GM12878 (cell line): ENCODE data around the gene CFB. TPM values are rescaled to one million over a fixed set of nuclear protein-coding genes. Genes with fewer than 3 reads are reported as not detected.

ENCODE experiments used
- ATAC-seq: fragments of 200-7000 bp; cut with Tn5 transposase; 3 replicates; pipeline ENCODE4 v1.9.1; 2020; ENCODE audit warnings: mild to moderate bottlenecking, moderate library complexity
- BruUV-seq: library from RNA; stranded (reverse); fragments of 400-500 nt; replicated peaks from 2 replicates; lab custom pipeline; 2021; lab: Mats Ljungman, UMichigan
- CTCF ChIA-PET: fragments of 300-600 bp; sonication (Branson Sonifier 250); formaldehyde crosslinking; extraction: SDS; loops from one replicate; lab custom pipeline; 2021; ENCODE audit warnings: inconsistent platforms; lab: Yijun Ruan, JAX
- POLR2A ChIA-PET: fragments of 350-600 bp; formaldehyde crosslinking; extraction: SDS; loops from one replicate; lab custom pipeline; 2021; ENCODE audit warnings: inconsistent platforms; lab: Charles Lee
- RAD21 ChIA-PET: fragments of 300-600 bp; sonication (Branson Sonifier 250); formaldehyde crosslinking; loops from one replicate; lab custom pipeline; 2023; ENCODE audit warnings: antibody characterized with exemption; ENCODE audit not compliant: unreplicated experiment; lab: Charles Lee
- SMC1A ChIA-PET: fragments of 300-600 bp; sonication (Branson Sonifier 250); formaldehyde crosslinking; loops from one replicate; lab custom pipeline; 2023; ENCODE audit not compliant: unreplicated experiment, uncharacterized antibody; lab: Charles Lee
- DNase-seq: peaks from one replicate; pipeline ENCODE4 v3.0.0-alpha.2; 2011; ENCODE audit warnings: low read depth, low spot score
- FAIRE-seq: peaks from 3 replicates; lab custom pipeline; 2011; peaks lifted over from hg19 to GRCh38; lab: Jason Lieb, UNC
- H2AFZ ChIP-seq: 2 replicates; pipeline ENCODE4 v1.6.0; 2011; ENCODE audit warnings: low read depth, low read length, control low read depth; ENCODE audit not compliant: control insufficient read depth
- H3K27ac ChIP-seq: 2 replicates; pipeline ENCODE4 v1.5.1; 2011; ENCODE audit warnings: control low read depth; ENCODE audit not compliant: control insufficient read depth, insufficient read depth
- H3K27me3 ChIP-seq, 2 experiments: replicated peaks in 1 of 2; 2 replicates each; pipeline versions ENCODE4 v1.6.0 to v1.6.1; 2011; ENCODE audit warnings: low read length in 1 of 2; ENCODE audit not compliant: control insufficient read depth in 2 of 2, insufficient read depth in 2 of 2
- H3K36me3 ChIP-seq, 2 experiments: 2 replicates each; pipeline ENCODE4 v1.5.1; 2011; ENCODE audit warnings: low read length in 1 of 2; ENCODE audit not compliant: control insufficient read depth in 2 of 2, insufficient read depth in 2 of 2
- H3K4me1 ChIP-seq: 2 replicates; pipeline ENCODE4 v1.6.1; 2011; ENCODE audit warnings: mild to moderate bottlenecking, low read length, moderate library complexity, mixed read lengths; ENCODE audit not compliant: control insufficient read depth, insufficient read depth
- H3K4me2 ChIP-seq: 2 replicates; pipeline ENCODE4 v1.6.0; 2011; ENCODE audit warnings: control low read depth; ENCODE audit not compliant: control insufficient read depth, insufficient read depth
- H3K4me3 ChIP-seq: fragments of 200-600 bp; sonication (generic); 2 replicates; pipeline ENCODE4 v1.5.1; 2016
- H3K79me2 ChIP-seq: 2 replicates; pipeline ENCODE4 v1.6.0; 2011; ENCODE audit warnings: low read length; ENCODE audit not compliant: control insufficient read depth, insufficient read depth
- H3K9ac ChIP-seq: 2 replicates; pipeline ENCODE4 v1.8.0; 2011; ENCODE audit warnings: low read length, control low read depth, mixed read lengths; ENCODE audit not compliant: control insufficient read depth, insufficient read depth
- H3K9me3 ChIP-seq: replicated peaks from 3 replicates; pipeline ENCODE4 v1.5.1; 2011; ENCODE audit warnings: mild to moderate bottlenecking, low read length; ENCODE audit not compliant: control insufficient read depth, insufficient read depth
- H4K20me1 ChIP-seq: 2 replicates; pipeline ENCODE4 v1.6.0; 2011; ENCODE audit not compliant: control insufficient read depth, insufficient read depth
- ATF7 ChIP-seq: fragments of 450-650 bp; IDR thresholded peaks from 2 replicates; pipeline ENCODE4 v1.6.1; 2016; ENCODE audit warnings: low read depth, mild to moderate bottlenecking
- CBFB ChIP-seq: IDR thresholded peaks from 2 replicates; pipeline ENCODE4 v1.6.1; 2016; ENCODE audit warnings: antibody characterized with exemption, low read depth
- CREM ChIP-seq: IDR thresholded peaks from 2 replicates; pipeline ENCODE4 v1.6.1; 2014; ENCODE audit warnings: antibody characterized with exemption, low read depth
- EED ChIP-seq: sonication (generic); IDR thresholded peaks from 2 replicates; pipeline ENCODE4 v1.6.1; 2016; ENCODE audit warnings: antibody characterized with exemption, low read depth
- EP300 ChIP-seq, 2 experiments: fragments of 150-350 bp in 1 of 2; IDR thresholded peaks; 2 replicates each; pipeline ENCODE4 v1.6.1; 2011 to 2012; ENCODE audit warnings: low read depth in 2 of 2, low read length in 2 of 2, borderline replicate concordance in 1 of 2, improper control_type of control experiment in 1 of 2, inconsistent platforms in 1 of 2; ENCODE audit not compliant: control insufficient read depth in 1 of 2
- GATAD2B ChIP-seq: fragments of 450-650 bp; conservative IDR thresholded peaks from 2 replicates; pipeline ENCODE4 v1.6.1; 2017; ENCODE audit warnings: low read depth, mild to moderate bottlenecking, moderate library complexity
- HDAC6 ChIP-seq: fragments of 200-600 bp; sonication (generic); IDR thresholded peaks from one replicate; pipeline ENCODE4 v1.8.0; 2017; ENCODE audit warnings: antibody characterized with exemption; ENCODE audit not compliant: unreplicated experiment
- IKZF2 ChIP-seq, 2 experiments: fragments of 450-650 bp; IDR thresholded peaks; 2 replicates each; pipeline ENCODE4 v1.6.1; 2017; ENCODE audit warnings: mild to moderate bottlenecking in 2 of 2, moderate library complexity in 2 of 2
- IRF4 ChIP-seq: IDR thresholded peaks from 2 replicates; pipeline ENCODE4 v1.6.1; 2011; ENCODE audit warnings: low read depth, low read length
- JUNB ChIP-seq: IDR thresholded peaks from 2 replicates; pipeline ENCODE4 v1.6.1; 2016; ENCODE audit warnings: antibody characterized with exemption, mild to moderate bottlenecking
- JUND ChIP-seq: IDR thresholded peaks from 2 replicates; pipeline ENCODE4 v1.6.1; 2012; ENCODE audit warnings: low read depth, mild to moderate bottlenecking, low read length, improper control_type of control experiment, moderate library complexity
- MEF2A ChIP-seq: IDR thresholded peaks from 2 replicates; pipeline ENCODE4 v1.6.1; 2011; ENCODE audit warnings: low read depth, mild to moderate bottlenecking, low read length, moderate library complexity; ENCODE audit not compliant: insufficient read depth
- MEF2B ChIP-seq: fragments of 450-650 bp; IDR thresholded peaks from 2 replicates; pipeline ENCODE4 v1.6.1; 2018; ENCODE audit warnings: mild to moderate bottlenecking, moderate library complexity; ENCODE audit not compliant: partially characterized antibody, poor library complexity, severe bottlenecking
- MTA3 ChIP-seq: IDR thresholded peaks from 2 replicates; pipeline ENCODE4 v1.6.1; 2012; ENCODE audit warnings: low read length, inconsistent platforms, borderline replicate concordance
- NFIC ChIP-seq: IDR thresholded peaks from 2 replicates; pipeline ENCODE4 v1.6.1; 2012; ENCODE audit warnings: low read depth, mild to moderate bottlenecking, inconsistent platforms, low read length, moderate library complexity
- NKRF ChIP-seq: fragments of 450-650 bp; conservative IDR thresholded peaks from 2 replicates; pipeline ENCODE4 v1.6.1; 2017; ENCODE audit warnings: mild to moderate bottlenecking, moderate library complexity
- PAX5 ChIP-seq: IDR thresholded peaks from 2 replicates; pipeline ENCODE4 v1.6.1; 2011; ENCODE audit warnings: low read depth, low read length, borderline replicate concordance
- POU2F2 ChIP-seq: IDR thresholded peaks from 3 replicates; pipeline ENCODE4 v1.6.1; 2011; ENCODE audit warnings: low read depth, mild to moderate bottlenecking, low read length, borderline replicate concordance
- RAD21 ChIP-seq: IDR thresholded peaks from 2 replicates; pipeline ENCODE4 v1.6.1; 2011; ENCODE audit warnings: mild to moderate bottlenecking, low read depth, low read length, moderate library complexity; ENCODE audit not compliant: insufficient read depth
- SMC3 ChIP-seq: IDR thresholded peaks from 2 replicates; pipeline ENCODE4 v1.6.1; 2011; ENCODE audit warnings: low read length, improper control_type of control experiment, borderline replicate concordance
- SREBF1 ChIP-seq: IDR thresholded peaks from 2 replicates; pipeline ENCODE4 v1.6.1; 2012; ENCODE audit warnings: mild to moderate bottlenecking, low read length
- TBL1XR1 ChIP-seq: IDR thresholded peaks from 2 replicates; pipeline ENCODE4 v1.6.1; 2012; ENCODE audit warnings: low read depth, low read length, improper control_type of control experiment
- TCF7 ChIP-seq: IDR thresholded peaks from 2 replicates; pipeline ENCODE4 v1.6.1; 2014; ENCODE audit warnings: antibody characterized with exemption, borderline replicate concordance
- WGBS: methylation state at CpG from one replicate; pipeline ENCODE4 v1.1.6; 2016; ENCODE audit warnings: low lambda C conversion rate; ENCODE audit not compliant: insufficient replicate concordance, insufficient coverage; ENCODE audit errors: missing lambda C conversion rate; 5-methylcytosine and 5-hydroxymethylcytosine counted together
- in situ Hi-C: fragments of 300-500 bp; cut with MboI; formaldehyde crosslinking; loops from 9 replicates; pipeline ENCODE4 v1.14.3; 2018; ENCODE audit warnings: mixed read lengths
- intact Hi-C: fragments of 100-400 bp; cut with micrococcal nuclease; formaldehyde crosslinking; loops from one replicate; pipeline ENCODE4 v1.14.2; 2022; ENCODE audit not compliant: unreplicated experiment
- polyA plus RNA-seq, 11 experiments: library from polyadenylated mRNA; depleted of rRNA in 4 of 11; unstranded in 6 of 11; stranded (reverse) in 5 of 11; fragments of >200 nt; fragmentation: Nextera tagmentation in 4 of 11; fragmentation: Illumina TruSeq in 1 of 11; extraction: Ambion mirVana in 4 of 11; extraction: Trizol in 1 of 11; gene quantifications; 1 replicate in 1 of 11; 2 replicates in 10 of 11; pipeline versions ENCODE4 v1.2.1 to v1.2.3, GENCODE V29; 2011 to 2016; ENCODE audit warnings: inconsistent platforms in 2 of 11, missing spikeins in 2 of 11, low read depth in 1 of 11
- total RNA-seq, 4 experiments: library from RNA; depleted of rRNA in 3 of 4; stranded (reverse); fragments of >200 nt in 3 of 4; fragmentation: Illumina TruSeq in 1 of 4; extraction: Trizol in 1 of 4; gene quantifications; 2 replicates each; pipeline versions ENCODE4 v1.2.1 to v1.2.3, GENCODE V29; 2013 to 2021
- TF ChIP-seq, protein P1 (sequence below): IDR thresholded peaks from 2 replicates; pipeline ENCODE4 v1.6.1; 2012; ENCODE audit warnings: low read length, inconsistent platforms

CFB gene
- total and polyA plus RNA-seq, 10 of the 15 experiments (the other 5 are each of a cell fraction or from before 2014, with no cell fraction given) = 0.09 to 1.7 (median 0.44) TPM; not detected in 7

DNA sequence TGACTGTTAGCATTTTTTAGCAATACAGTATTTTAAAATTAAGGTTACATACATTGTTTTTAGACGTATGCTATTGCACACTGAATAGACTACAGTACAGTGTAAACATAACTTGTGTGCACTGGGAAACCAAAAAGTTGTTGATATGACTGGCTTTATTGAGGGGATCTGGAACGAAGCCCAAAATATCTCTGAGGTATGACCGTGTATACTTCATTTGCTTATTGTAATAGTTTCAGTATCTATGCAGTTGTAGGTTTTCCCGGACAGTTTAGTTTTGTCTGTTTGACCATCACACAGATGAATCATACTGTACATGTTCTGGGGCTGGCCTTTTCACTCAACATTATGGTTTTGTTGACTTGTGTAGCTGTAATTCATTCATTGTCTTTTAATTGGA is 37.1 kb upstream of the CFB start:
- FAIRE-seq (peak; percentile 92), DNase-seq (peak; percentile 68), ATAC-seq (peak; percentile 95)
- in situ Hi-C loops (no loop called here), intact Hi-C loops (loop anchor here (10.0 kb wide), 1 partner anchor 364 kb away; the partner anchor contains the start of genes ATP6V1G2, DDX39B and NFKBIL1)
- Histone ChIP-seq H3K4me2 (peak overlapping the region; percentile 59; the same call in 1 of the 2 replicates), H3K4me3 (no peak overlapping the region), H3K9ac (no peak overlapping the region), H3K9me3 (no peaks in the 10 kb centered on the region), H3K79me2 (no peaks in the 10 kb centered on the region), H3K36me3 (no peaks in the 10 kb centered on the region), H3K4me1 (peaks cover 25% of the 10 kb centered on the region), H3K27me3 (no peaks in the 10 kb centered on the region), H4K20me1 (no peaks in the 10 kb centered on the region), H2AFZ (no peak overlapping the region), H3K27ac (no peak overlapping the region)
- RAD21 ChIA-PET = no interaction called here
- CTCF ChIA-PET = interaction anchor here (0.6 to 1.1 kb wide), 2 partner anchors 15 to 25 kb away, joined by 4 to 8 read pairs; no protein-coding TSS in a partner anchor
- no TSS peak for BruUV-seq
- SMC1A ChIA-PET = no interaction called here
- WGBS = 0% methylated on average over 4 of the region's 4 CpGs
- POLR2A ChIA-PET = interaction anchor here (0.6 to 0.8 kb wide), 3 partner anchors 79 to 678 kb away, joined by 3 to 4 read pairs (median 4); no protein-coding TSS in a partner anchor
- TF ChIP-seq NFIC = peak; percentile 68
- peak; percentile 88 for TF ChIP-seq MEF2A
- peak; percentile 54; the same call in 1 of the 2 replicates for TF ChIP-seq PAX5
- 0 out of 2 replicates have a peak, but pooled peaks have one; percentile 31 for TF ChIP-seq TBL1XR1
- TF ChIP-seq ATF7 = peak; percentile 46; the same call in 1 of the 2 replicates
- peak; percentile 91 for TF ChIP-seq IRF4
- TF ChIP-seq GATAD2B = no peak
- no peak for TF ChIP-seq RAD21
- no peak for TF ChIP-seq HDAC6
- TF ChIP-seq TCF7 = no peak
- peak; percentile 71; the same call in 1 of the 3 replicates for TF ChIP-seq POU2F2
- peak; percentile 70 for TF ChIP-seq EED
- no peak for TF ChIP-seq SMC3
- TF ChIP-seq CREM = peak; percentile 74
- peak; percentile 75; the same call in 1 of the 2 replicates for TF ChIP-seq MTA3
- 0 out of 2 replicates have a peak, but pooled peaks have one; percentile 40 for TF ChIP-seq CBFB
- TF ChIP-seq SREBF1 = 0 out of 2 replicates have a peak, but pooled peaks have one; percentile 18
- no peak for TF ChIP-seq JUND
- TF ChIP-seq, protein P1, sequence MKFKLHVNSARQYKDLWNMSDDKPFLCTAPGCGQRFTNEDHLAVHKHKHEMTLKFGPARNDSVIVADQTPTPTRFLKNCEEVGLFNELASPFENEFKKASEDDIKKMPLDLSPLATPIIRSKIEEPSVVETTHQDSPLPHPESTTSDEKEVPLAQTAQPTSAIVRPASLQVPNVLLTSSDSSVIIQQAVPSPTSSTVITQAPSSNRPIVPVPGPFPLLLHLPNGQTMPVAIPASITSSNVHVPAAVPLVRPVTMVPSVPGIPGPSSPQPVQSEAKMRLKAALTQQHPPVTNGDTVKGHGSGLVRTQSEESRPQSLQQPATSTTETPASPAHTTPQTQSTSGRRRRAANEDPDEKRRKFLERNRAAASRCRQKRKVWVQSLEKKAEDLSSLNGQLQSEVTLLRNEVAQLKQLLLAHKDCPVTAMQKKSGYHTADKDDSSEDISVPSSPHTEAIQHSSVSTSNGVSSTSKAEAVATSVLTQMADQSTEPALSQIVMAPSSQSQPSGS = peak; percentile 82
- TF ChIP-seq NKRF = no peak
- TF ChIP-seq IKZF2 (IDR thresholded peaks at IDR 0.05) = peak; percentile 44 to 60
- peak; percentile 94 for TF ChIP-seq JUNB
- peak in 1 of 2 experiments; percentile 51; a peak in 1 of 4 replicates for TF ChIP-seq EP300 (IDR thresholded peaks at IDR 0.05; ENCODE audit: borderline replicate concordance in 1 of 2, control insufficient read depth in 1 of 2, low read depth in 2 of 2, low read length in 2 of 2)
- peak; percentile 53 for TF ChIP-seq MEF2B
